T-helper 2 cell treated with Interferon-gamma antibody and Interleukin-4, amounts not matched to agents 5 μg/mL and 100 μg/mL, for 36 hours (primary cell): Measurements from ENCODE around the gene SIK1.
"Not testable (repeated sequence)": the region's sequence is repeated elsewhere in the genome, so short reads cannot be mapped to it uniquely, and the experiment has no call there.

Experiments used
- DNase-seq: peaks from one replicate; pipeline ENCODE4 v3.0.0; 2021; ENCODE audit warnings: low spot score
- H3K27ac Mint-ChIP-seq: one replicate; pipeline ENCODE4 v1.8.0; 2021; ENCODE audit warnings: mild to moderate bottlenecking, mixed read lengths
- H3K27me3 Mint-ChIP-seq: one replicate; pipeline ENCODE4 v1.8.0; 2021; ENCODE audit warnings: low read depth, mixed read lengths
- H3K36me3 Mint-ChIP-seq: one replicate; pipeline ENCODE4 v1.8.0; 2021; ENCODE audit warnings: low read depth, mixed read lengths
- H3K4me1 Mint-ChIP-seq: one replicate; pipeline ENCODE4 v1.8.0; 2021; ENCODE audit warnings: low read depth, mixed read lengths
- H3K4me3 Mint-ChIP-seq: one replicate; pipeline ENCODE4 v1.8.0; 2022; ENCODE audit warnings: mild to moderate bottlenecking, moderate library complexity, mixed read lengths
- H3K9me3 Mint-ChIP-seq: one replicate; pipeline ENCODE4 v1.8.0; 2021; ENCODE audit warnings: mixed read lengths

The SIK1 gene

DNA sequence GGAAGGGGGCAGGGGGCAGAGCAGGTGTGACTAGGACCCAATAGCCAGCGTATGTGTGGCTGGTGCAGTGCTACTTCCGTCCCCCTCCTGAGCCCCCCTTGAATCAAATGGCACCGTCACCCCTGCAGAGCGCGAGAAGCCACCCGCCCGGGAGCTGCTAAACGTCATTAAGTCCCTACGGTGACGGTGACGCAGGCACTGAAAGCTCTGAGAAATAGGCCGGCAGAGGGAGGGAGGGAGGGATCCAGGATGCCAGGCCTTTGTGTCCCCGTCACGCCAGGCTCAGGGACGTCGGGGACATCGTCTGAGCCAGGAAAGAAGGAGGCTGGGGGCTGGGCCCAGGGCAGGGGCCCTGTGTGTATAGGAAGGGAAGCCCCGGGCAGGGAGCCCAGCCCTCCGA is 43.6 kb downstream of the SIK1 start:
- not testable (repeated sequence) for H3K9me3 Mint-ChIP-seq, H3K27ac Mint-ChIP-seq, DNase-seq, H3K4me3 Mint-ChIP-seq, H3K4me1 Mint-ChIP-seq, H3K36me3 Mint-ChIP-seq, H3K27me3 Mint-ChIP-seq

DNA sequence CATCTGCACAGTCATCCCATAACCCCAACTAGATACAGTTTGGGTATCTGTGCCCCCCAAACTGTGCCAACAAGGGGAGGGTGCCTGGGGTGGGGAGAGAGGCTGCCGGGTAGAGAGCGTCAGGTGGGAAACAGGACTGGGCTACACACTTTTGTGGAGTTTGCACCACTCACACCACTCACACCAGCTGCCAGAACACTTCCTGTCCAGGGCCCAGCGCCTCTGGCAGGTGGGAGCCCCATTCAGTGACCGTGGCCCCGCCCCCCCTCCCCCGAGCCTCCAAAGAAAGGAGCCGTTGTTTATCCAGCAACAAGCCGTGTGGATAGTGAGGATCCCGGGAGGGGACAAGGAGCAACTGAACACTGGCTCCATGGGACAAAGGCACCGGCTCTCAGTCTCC is 44.0 kb downstream of the SIK1 start:
- H3K4me3 Mint-ChIP-seq, H3K36me3 Mint-ChIP-seq, H3K27me3 Mint-ChIP-seq, H3K9me3 Mint-ChIP-seq, H3K27ac Mint-ChIP-seq, DNase-seq, H3K4me1 Mint-ChIP-seq: not testable (repeated sequence)

DNA sequence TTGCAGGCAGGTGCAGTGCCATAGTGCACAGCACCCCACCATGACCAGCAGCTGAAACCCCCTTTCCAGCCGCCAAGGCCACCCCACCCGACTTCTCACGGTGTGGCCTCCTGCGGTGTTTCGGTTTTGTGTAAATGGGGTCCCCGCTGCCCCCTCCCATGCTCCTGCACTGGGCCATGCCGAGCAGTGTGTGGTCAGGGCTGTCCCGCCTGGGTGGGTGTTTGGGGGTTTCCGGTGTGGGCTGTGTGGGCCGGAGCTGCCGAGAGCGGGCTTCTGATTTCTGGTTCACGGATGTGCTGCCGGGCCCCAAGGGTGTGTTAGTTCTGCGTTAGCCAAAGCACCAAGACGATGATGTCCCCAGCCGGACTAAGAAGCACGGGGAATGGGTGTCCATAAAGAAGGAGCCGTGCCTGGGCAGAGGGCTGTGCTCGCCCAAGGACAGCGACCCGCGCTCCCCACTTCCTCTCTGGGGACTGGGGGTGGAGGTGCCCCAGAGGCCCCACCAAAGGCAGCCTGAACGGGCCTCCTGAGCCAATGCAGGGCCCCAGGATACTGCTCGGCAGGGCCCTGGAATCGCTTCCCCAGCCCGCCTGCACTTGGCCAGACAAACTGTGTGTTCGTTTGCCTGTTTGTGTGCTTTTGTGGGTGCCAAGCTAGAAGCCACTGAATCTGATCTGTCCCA is 45.9 kb downstream of the SIK1 start:
- H3K4me1 Mint-ChIP-seq, H3K27me3 Mint-ChIP-seq, H3K4me3 Mint-ChIP-seq, H3K36me3 Mint-ChIP-seq, H3K27ac Mint-ChIP-seq, DNase-seq, H3K9me3 Mint-ChIP-seq: not testable (repeated sequence)

DNA sequence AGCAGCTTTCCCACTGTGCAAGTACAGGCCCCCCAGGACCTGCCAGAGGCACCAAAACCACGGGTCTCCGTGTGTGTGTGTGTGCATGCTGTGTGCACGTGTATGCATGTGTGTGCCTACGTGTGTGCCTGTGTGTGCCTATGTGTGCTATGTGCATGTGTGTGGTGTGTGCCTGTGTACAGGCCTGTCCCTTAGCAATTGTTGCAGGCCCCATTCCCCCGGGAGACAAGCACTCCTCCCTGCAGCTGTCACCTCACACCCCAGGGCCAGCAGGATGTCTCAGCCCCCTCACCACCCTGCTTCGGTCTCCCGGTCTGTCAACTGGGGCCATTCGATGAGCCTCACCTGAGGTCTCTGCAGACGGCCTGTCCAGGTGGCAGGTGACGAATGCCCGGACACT is 46.6 kb downstream of the SIK1 start:
- H3K4me1 Mint-ChIP-seq, DNase-seq, H3K27me3 Mint-ChIP-seq, H3K4me3 Mint-ChIP-seq, H3K9me3 Mint-ChIP-seq, H3K27ac Mint-ChIP-seq, H3K36me3 Mint-ChIP-seq: not testable (repeated sequence)

DNA sequence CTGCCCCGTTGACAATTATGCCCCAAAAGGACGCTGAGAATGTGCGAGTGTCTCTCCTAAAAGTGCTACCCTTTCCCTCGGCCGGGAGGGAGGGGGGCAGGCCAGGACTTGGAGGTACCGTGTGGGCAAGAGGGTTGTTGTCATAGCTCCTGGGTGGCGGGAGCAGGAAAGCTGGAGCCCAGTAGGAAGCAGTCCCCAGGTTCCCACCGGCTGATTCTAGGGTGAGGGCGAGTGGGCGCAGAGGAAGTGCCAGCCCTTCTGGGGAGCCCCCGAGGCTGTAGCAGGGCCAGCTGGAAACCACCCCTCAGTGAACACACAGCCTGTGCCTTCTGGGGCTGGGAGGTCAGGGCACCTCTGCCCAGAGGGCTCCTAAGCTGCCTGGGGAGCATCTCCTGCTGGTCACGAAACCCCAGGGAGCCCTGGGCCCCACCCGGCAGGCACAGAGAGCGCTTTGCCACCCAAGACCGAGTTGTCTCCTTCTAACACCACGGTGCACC is 47.3 kb downstream of the SIK1 start:
- DNase-seq, H3K4me1 Mint-ChIP-seq, H3K27ac Mint-ChIP-seq, H3K27me3 Mint-ChIP-seq, H3K4me3 Mint-ChIP-seq, H3K36me3 Mint-ChIP-seq, H3K9me3 Mint-ChIP-seq: not testable (repeated sequence)

DNA sequence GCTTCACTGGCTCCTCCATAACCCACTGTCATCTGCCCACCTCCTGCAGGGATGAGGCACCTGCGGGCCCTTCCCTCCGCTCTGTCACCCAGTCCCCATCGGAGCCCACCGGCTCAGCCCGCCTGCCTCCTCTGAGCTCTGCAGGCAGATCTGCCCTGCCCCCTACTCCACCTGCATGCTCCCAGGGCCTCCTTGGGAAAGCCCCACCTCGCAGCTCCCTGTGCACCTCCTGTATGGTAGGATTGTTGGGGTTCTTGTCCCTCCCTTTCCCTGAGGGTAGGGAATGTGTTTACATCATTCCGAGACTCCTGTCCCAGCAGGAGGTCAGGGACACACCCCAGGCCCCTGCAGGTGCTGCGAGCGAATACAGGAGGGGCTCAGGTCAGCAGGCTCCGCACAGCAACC is 50.5 kb downstream of the SIK1 start:
- Mint-ChIP-seq H3K4me1 (no peaks in the 10 kb centered on the region), H3K27ac (no peak overlapping the region), H3K4me3 (no peak overlapping the region), H3K36me3 (no peaks in the 10 kb centered on the region), H3K27me3 (no peaks in the 10 kb centered on the region), H3K9me3 (no peaks in the 10 kb centered on the region)
- DNase-seq: no peak

DNA sequence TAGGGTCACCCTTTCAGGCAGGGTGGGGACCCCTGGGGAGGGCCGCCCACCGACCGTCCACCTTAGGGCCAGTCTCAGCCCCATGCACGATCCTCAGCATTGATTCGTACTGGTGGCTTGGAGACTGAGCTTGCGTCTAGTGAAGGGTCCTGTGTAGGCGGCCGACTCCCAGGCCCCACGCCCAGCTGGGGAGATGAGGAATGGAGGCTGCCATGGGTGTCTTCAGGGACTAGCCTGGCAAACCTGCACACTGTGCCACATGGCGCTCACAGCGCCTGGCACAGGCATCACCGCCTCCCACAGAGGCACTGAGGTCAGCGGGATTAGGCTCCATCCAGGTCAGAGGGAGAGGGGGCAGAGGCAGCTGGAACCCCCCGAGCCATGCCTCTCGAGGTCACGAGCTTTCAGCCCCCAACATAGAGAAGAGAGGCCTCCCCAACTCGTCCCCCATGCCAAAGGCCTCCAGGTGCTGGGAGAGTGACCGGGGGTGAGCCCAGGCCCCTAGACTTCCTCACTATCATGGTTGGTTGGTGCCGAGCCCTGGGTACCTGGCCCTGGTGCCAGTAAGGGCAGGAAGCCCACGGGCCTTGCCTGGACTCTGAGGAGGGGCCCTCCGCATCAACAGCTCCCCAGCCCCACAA is 51.0 kb downstream of the SIK1 start:
- DNase-seq: no peak
- Mint-ChIP-seq H3K9me3 (no peaks in the 10 kb centered on the region), H3K4me1 (no peaks in the 10 kb centered on the region)

DNA sequence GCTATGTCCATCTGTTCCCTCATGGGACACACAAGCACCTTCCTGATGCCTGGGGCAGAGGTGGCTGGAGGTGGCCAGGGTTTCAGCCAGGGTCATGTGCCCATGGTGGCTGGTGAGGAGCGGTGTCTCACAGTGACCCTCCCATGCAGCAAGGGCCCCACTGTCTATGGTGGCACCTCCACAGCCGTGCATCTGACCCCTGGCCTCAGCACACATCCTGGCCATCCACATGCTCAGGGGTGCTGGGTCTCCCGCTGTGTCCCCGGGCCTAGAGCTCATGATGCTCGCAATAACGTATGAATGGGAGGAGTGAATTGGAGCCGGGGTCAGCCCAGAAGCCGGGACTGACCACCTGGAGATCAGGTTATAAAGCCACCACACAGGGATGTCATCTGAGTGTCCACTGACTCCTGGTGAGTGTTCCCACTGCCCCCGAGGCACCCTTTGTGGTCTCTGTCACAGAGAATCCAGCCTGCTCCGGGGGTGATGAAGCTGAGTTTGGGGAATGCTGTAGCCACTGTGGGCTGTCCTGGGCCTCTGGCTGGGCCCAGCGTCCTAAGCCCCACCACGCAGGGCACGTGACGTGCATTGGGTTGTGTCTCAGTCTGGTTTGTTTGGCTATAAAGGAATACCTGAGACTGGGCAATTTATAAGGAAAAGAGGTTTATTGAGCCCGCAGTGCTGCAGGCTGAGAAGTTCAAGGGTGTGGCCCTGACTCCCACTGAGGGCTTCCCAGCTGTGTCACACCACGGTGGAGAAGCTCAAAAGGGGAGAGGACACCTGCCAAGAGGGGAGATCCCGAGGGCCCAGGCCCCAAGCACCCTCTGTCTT is 51.7 kb downstream of the SIK1 start:
- Mint-ChIP-seq H3K9me3 (no peaks in the 10 kb centered on the region), H3K27ac (no peak overlapping the region), H3K4me1 (no peaks in the 10 kb centered on the region), H3K4me3 (no peak overlapping the region), H3K36me3 (no peaks in the 10 kb centered on the region), H3K27me3 (no peaks in the 10 kb centered on the region)
- DNase-seq: no peak

More for the DNA sequence above, 51.0 kb downstream of the SIK1 start:
- Mint-ChIP-seq H3K27ac (no peak overlapping the region), H3K27me3 (no peaks in the 10 kb centered on the region), H3K36me3 (no peaks in the 10 kb centered on the region), H3K4me3 (no peak overlapping the region)

DNA sequence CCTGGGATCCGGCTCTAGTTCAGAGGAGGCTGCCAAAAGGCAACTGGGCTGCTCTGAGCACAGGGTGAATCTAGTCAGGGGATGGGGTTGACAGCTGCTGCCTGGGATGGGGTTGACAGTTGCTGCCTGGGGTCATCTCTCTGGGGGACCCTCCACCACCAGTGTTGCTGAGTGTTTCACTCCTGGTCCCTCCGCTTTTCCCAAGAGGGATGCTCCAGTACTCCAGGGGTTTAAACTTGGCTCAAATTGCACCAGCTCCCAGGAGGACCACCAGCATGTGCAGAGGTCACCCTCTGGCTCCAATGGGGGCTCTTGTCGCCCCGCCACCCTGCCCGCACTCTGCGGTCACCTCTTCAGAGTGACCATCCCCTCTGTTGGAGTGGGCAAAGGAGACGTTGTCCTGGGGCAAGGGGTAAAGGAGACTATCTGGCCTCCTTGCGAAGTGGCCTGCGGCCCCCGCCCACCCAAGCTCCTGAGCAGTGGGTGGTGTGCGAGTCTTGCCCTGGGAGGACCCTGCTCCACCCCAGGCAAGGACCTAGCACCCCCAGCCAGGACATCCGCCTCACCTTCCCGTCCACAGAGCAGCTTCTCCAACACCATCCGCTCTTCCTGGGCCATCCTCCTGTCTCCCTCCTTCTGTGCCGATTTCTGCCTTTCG is 52.6 kb downstream of the SIK1 start:
- DNase-seq: no peak
- H3K9me3 Mint-ChIP-seq: no peaks in the 10 kb centered on the region
- no peaks in the 10 kb centered on the region for H3K4me1 Mint-ChIP-seq
- H3K4me3 Mint-ChIP-seq: no peak overlapping the region
- H3K27me3 Mint-ChIP-seq: no peaks in the 10 kb centered on the region
- no peak overlapping the region for H3K27ac Mint-ChIP-seq
- no peaks in the 10 kb centered on the region for H3K36me3 Mint-ChIP-seq

DNA sequence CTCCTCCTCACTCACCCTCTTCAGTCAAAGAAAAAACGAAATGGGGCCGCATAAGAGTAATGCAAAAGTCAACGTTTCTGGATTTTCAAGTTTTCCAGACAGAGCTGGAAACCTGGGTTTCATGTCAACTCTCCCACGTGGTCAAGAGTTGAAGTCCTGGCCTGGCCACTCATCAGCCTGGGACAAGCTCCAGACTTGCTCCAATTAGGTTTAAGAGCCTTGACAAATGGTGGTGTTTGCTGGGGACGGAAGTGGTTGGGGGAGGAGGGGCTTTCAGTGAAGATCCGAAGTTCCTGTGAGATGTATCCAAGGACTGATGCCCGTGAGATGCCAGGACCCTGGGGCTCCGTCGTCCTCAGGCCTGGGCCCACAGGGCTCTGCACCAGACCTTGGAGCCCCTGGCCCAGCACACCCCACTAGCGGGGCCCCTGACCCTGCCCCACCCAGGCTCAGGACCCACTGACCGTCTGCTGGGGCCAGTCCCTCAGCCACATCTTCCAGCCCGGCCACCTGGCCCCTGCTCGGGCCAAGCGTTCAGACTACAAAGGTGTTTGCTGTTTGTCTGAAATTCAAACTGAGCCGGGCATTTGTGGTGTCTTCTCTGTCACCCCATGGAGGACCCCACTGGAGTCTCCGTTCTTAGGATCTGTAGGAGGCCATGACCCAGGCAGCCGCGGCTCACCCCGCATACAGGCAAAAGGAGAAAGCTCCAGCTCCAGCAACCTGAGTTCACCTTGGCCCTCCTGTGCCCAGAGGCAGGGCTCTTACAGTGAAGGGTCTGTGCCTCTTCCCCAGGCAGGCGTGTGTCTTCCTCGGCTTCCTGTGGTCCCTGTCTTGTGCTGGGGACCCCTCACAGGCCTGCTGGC is 53.3 kb downstream of the SIK1 start:
- no peaks in the 10 kb centered on the region for H3K36me3 Mint-ChIP-seq
- H3K9me3 Mint-ChIP-seq: no peaks in the 10 kb centered on the region
- no peaks in the 10 kb centered on the region for H3K27me3 Mint-ChIP-seq
- H3K4me3 Mint-ChIP-seq: no peak overlapping the region
- no peak for DNase-seq
- no peaks in the 10 kb centered on the region for H3K4me1 Mint-ChIP-seq
- H3K27ac Mint-ChIP-seq: no peak overlapping the region

DNA sequence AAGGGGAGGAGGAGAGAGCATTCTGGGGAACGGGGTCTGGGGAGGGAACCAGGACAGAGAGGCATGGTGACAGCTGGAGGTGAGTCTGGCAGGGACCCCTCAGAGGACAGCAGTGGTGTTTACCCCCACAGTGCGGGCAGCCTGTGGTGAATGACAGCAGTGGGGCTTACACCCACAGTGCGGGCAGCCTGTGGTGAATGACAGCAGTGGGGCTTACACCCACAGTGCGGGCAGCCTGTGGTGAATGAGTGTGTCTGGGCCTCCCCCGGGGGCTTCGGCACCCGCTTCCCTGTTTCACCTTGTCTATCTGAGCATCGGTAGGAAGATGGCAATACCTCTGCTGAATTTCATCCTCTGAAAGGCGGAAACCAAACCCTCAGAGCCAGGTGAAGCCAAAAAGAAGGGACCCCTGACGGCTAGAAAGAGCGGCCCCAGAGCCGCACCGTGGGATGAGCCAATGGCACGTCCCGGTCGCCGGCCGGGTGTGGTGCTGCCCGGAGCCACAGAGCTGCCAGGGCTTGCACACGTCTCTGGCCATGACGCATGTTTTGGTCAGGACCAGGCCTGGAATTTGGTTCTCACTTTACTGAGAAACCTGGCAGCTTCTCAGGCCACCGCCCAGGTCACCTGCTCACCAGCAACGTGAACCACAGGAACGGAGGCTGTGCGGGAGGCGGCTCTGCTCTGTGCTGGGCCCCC is 54.1 kb downstream of the SIK1 start:
- DNase-seq: no peak
- H3K4me1 Mint-ChIP-seq: no peaks in the 10 kb centered on the region
- H3K4me3 Mint-ChIP-seq: no peak overlapping the region
- H3K9me3 Mint-ChIP-seq: no peaks in the 10 kb centered on the region
- no peaks in the 10 kb centered on the region for H3K36me3 Mint-ChIP-seq
- H3K27ac Mint-ChIP-seq: no peak overlapping the region
- no peaks in the 10 kb centered on the region for H3K27me3 Mint-ChIP-seq

DNA sequence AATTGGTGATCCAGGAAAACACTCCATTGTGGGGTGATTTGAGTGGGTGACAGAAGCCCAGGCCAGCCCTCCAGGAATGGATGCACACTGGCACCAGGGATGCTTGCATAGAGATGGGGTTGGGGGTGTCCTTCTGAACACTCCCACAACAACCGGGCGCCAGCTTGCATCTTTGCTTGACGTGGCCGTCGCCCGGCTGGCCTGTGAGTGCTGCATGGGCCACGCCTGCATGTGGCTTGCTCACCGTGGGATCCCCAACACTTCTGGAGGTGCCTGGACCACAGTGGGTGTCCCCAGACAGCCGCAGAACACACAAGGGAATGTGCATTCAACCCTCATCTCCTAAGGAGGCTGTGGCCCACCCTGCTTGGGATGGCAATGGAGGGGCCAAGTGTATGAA is 55.1 kb downstream of the SIK1 start:
- no peaks in the 10 kb centered on the region for H3K27me3 Mint-ChIP-seq
- H3K4me1 Mint-ChIP-seq: no peaks in the 10 kb centered on the region
- H3K9me3 Mint-ChIP-seq: no peaks in the 10 kb centered on the region
- no peaks in the 10 kb centered on the region for H3K36me3 Mint-ChIP-seq
- no peak for DNase-seq
- H3K27ac Mint-ChIP-seq: no peak overlapping the region
- H3K4me3 Mint-ChIP-seq: no peak overlapping the region
